Endodermal cell (in vitro differentiated cells): ENCODE results near the gene GPBAR1. TPM values are rescaled to one million over a fixed set of nuclear protein-coding genes. Genes with fewer than 3 reads are reported as not detected.

Experiments
- DNase-seq: peaks from one replicate; pipeline ENCODE4 v3.0.0-alpha.2; 2017
- H3K27ac ChIP-seq: 2 replicates; pipeline ENCODE4 v1.5.1; 2013; ENCODE audit warnings: mild to moderate bottlenecking, low read depth, low read length, moderate library complexity
- H3K27me3 ChIP-seq: 2 replicates; pipeline ENCODE4 v1.6.1; 2013; ENCODE audit warnings: mild to moderate bottlenecking, low read length, moderate library complexity; ENCODE audit not compliant: insufficient read depth, control insufficient read depth, poor library complexity, severe bottlenecking
- H3K36me3 ChIP-seq: 2 replicates; pipeline ENCODE4 v1.7.0; 2013; ENCODE audit warnings: mild to moderate bottlenecking, low read length, moderate library complexity; ENCODE audit not compliant: control insufficient read depth, insufficient read depth
- H3K4me1 ChIP-seq: one replicate; pipeline ENCODE4 v1.7.0; 2013; ENCODE audit warnings: low read length; ENCODE audit not compliant: control insufficient read depth, insufficient read depth
- H3K4me3 ChIP-seq: 2 replicates; pipeline ENCODE4 v1.5.1; 2013; ENCODE audit warnings: mild to moderate bottlenecking, low read length, moderate library complexity
- H3K9ac ChIP-seq: 2 replicates; pipeline ENCODE4 v1.6.1; 2013; ENCODE audit warnings: mild to moderate bottlenecking, low read length, moderate library complexity; ENCODE audit not compliant: poor library complexity, severe bottlenecking; ENCODE audit errors: extremely low read depth
- H3K9me3 ChIP-seq: 2 replicates; pipeline ENCODE4 v1.6.1; 2013; ENCODE audit warnings: mild to moderate bottlenecking, low read length, moderate library complexity; ENCODE audit not compliant: control insufficient read depth
- H3K27ac Mint-ChIP-seq: 2 replicates; pipeline ENCODE4 v1.8.0; 2020; ENCODE audit warnings: mixed read lengths
- H3K27me3 Mint-ChIP-seq: 2 replicates; pipeline ENCODE4 v1.8.0; 2021; ENCODE audit warnings: mild to moderate bottlenecking, mixed read lengths; ENCODE audit not compliant: insufficient read depth
- H3K36me3 Mint-ChIP-seq: 2 replicates; pipeline ENCODE4 v1.8.0; 2020; ENCODE audit warnings: low read depth, mixed read lengths
- H3K4me1 Mint-ChIP-seq: 2 replicates; pipeline ENCODE4 v1.8.0; 2020; ENCODE audit warnings: mixed read lengths
- H3K4me3 Mint-ChIP-seq: 2 replicates; pipeline ENCODE4 v1.8.0; 2020; ENCODE audit warnings: mild to moderate bottlenecking, moderate library complexity, mixed read lengths
- H3K9me3 Mint-ChIP-seq: 2 replicates; pipeline ENCODE4 v1.8.0; 2020; ENCODE audit warnings: mild to moderate bottlenecking, mixed read lengths
- WGBS, 2 experiments: methylation state at CpG; one replicate each; pipeline versions ENCODE4 v1.1.5 to v1.1.7; 2013; ENCODE audit warnings: missing lambda C conversion rate in 2 of 2, mixed read lengths in 1 of 2; ENCODE audit not compliant: insufficient coverage in 1 of 2, insufficient read length in 1 of 2; 5-methylcytosine and 5-hydroxymethylcytosine counted together
- total RNA-seq, 2 donors: library from RNA; stranded (reverse); fragmentation: NEBNext Ultra II Directional in 1 of 2; extraction: Animal tissue kit (Norgen Biotek cat#: 25700) in 1 of 2; gene quantifications; 2 replicates in 1 of 2; 3 replicates in 1 of 2; pipeline ENCODE4 v1.2.1, GENCODE V29; 2021
- TF ChIP-seq, protein P1 (sequence below): fragments of 200-600 bp; sonication (generic); conservative IDR thresholded peaks from 2 replicates; pipeline ENCODE4 v1.5.0; 2021; ENCODE audit warnings: antibody characterized with exemption, mild to moderate bottlenecking

The GPBAR1 gene
- total RNA-seq, 2 donors from 2014 or later, result 0.18 TPM

GRCh38 chr2:218276986-218277755, 16.4 kb downstream of the GPBAR1 start:
- Mint-ChIP-seq H3K9me3 (no peaks in the 10 kb centered on the region), H3K27ac (peak overlapping the region; percentile 9), H3K4me1 (peaks cover under 1% of the 10 kb centered on the region), H3K36me3 (peaks cover 48% of the 10 kb centered on the region), H3K27me3 (no peaks in the 10 kb centered on the region), H3K4me3 (no peak overlapping the region)
- no peak overlapping the region for H3K4me3 ChIP-seq
- H3K9me3 ChIP-seq, result no peaks in the 10 kb centered on the region
- TF ChIP-seq, protein P1, sequence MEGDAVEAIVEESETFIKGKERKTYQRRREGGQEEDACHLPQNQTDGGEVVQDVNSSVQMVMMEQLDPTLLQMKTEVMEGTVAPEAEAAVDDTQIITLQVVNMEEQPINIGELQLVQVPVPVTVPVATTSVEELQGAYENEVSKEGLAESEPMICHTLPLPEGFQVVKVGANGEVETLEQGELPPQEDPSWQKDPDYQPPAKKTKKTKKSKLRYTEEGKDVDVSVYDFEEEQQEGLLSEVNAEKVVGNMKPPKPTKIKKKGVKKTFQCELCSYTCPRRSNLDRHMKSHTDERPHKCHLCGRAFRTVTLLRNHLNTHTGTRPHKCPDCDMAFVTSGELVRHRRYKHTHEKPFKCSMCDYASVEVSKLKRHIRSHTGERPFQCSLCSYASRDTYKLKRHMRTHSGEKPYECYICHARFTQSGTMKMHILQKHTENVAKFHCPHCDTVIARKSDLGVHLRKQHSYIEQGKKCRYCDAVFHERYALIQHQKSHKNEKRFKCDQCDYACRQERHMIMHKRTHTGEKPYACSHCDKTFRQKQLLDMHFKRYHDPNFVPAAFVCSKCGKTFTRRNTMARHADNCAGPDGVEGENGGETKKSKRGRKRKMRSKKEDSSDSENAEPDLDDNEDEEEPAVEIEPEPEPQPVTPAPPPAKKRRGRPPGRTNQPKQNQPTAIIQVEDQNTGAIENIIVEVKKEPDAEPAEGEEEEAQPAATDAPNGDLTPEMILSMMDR, result peak; percentile 49
- WGBS, 2 experiments, result 93 to 96% methylated on average over 10 to 12 of the region's 12 CpGs
- H3K9ac ChIP-seq, result no peak overlapping the region
- no peaks in the 10 kb centered on the region for H3K27me3 ChIP-seq
- H3K36me3 ChIP-seq, result peaks cover 52% of the 10 kb centered on the region
- H3K4me1 ChIP-seq, result peaks cover 3% of the 10 kb centered on the region
- no peak overlapping the region for H3K27ac ChIP-seq
- no peak for DNase-seq

DNA sequence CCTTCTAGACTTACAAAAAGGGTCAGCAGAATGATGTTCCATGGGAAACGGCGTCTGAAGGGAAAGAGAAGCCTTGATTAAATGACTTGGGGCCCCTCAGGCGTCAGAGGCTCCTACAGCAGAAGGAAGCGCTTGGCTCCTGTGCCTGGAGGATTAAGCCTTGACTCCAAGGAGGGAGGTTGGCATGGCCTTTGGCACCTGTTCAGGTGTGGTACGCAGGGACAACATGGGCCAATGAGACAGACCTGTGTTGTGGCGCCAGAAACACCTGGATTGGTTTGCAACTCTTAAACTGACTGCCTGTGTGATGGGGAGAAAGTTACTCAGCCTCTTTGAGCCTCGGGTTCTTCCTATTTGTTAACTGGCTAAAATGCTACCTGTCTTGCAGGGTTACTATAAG, 17.1 kb downstream of the GPBAR1 start:
- TF ChIP-seq, protein P1, result no peak
- H3K27me3 Mint-ChIP-seq, result no peaks in the 10 kb centered on the region
- DNase-seq, result no peak
- no peaks in the 10 kb centered on the region for H3K9me3 Mint-ChIP-seq
- Histone ChIP-seq H3K27ac (no peak overlapping the region), H3K36me3 (peaks cover 52% of the 10 kb centered on the region), H3K9ac (no peak overlapping the region), H3K9me3 (no peaks in the 10 kb centered on the region), H3K4me1 (peaks cover under 1% of the 10 kb centered on the region), H3K27me3 (no peaks in the 10 kb centered on the region), H3K4me3 (no peak overlapping the region)
- no peak overlapping the region for H3K27ac Mint-ChIP-seq
- H3K36me3 Mint-ChIP-seq, result peaks cover 48% of the 10 kb centered on the region
- no peak overlapping the region for H3K4me3 Mint-ChIP-seq
- WGBS, 2 experiments, result 86 to 96% methylated on average over 6 to 7 of the region's 7 CpGs
- no peaks in the 10 kb centered on the region for H3K4me1 Mint-ChIP-seq

DNA sequence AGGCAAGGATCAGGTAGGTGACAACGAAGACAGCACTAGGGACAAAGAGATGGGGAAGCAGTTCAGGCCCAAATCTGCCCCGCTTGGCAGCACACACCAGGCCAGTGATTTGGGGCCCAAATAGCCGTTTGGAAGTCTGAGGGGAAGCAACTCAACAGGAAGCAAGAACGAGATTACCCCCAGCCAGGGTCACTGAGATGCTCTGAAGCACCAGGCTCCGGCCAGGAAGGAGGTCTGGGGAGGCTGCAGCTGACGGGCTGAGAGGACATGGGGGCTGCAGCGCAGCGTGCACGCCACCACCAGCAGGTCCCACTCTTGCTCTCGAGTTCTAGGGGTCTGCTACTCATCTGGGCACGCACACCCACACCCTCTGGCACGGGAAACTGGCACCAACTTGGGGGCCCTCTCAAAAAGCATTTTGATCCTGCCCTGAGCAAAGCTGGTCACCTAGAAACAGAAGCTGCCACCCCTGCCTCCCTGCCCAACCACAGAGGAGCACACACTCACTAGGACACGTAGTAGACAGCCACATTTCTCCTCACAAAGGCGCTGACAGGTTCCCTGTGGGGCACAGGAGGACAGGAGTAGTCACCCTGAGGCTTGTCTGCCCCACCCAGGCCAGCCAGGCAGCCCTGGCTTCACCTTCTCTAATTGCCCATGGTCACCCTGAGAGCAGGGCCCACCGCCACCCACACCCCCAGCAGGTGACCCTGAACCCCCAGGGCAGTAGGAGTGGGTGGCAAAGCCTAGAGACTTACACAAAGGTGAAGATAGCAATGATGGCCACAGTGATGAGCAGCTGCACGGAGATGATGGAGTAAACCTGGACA, 17.9 kb downstream of the GPBAR1 start:
- 90 to 92% methylated on average over 16 of the region's 16 CpGs for WGBS, 2 experiments
- DNase-seq, result no peak
- peaks cover 50% of the 10 kb centered on the region for H3K36me3 ChIP-seq

More for the DNA sequence above, 17.9 kb downstream of the GPBAR1 start:
- peaks cover 47% of the 10 kb centered on the region for H3K36me3 Mint-ChIP-seq
- H3K27ac ChIP-seq, result no peak overlapping the region
- no peaks in the 10 kb centered on the region for H3K27me3 ChIP-seq
- TF ChIP-seq, protein P1, result no peak
- no peaks in the 10 kb centered on the region for H3K27me3 Mint-ChIP-seq
- no peaks in the 10 kb centered on the region for H3K9me3 ChIP-seq
- no peak overlapping the region for H3K4me3 ChIP-seq
- no peaks in the 10 kb centered on the region for H3K4me1 Mint-ChIP-seq
- H3K4me3 Mint-ChIP-seq, result no peak overlapping the region
- H3K4me1 ChIP-seq, result no peaks in the 10 kb centered on the region
- H3K27ac Mint-ChIP-seq, result no peak overlapping the region
- H3K9me3 Mint-ChIP-seq, result no peaks in the 10 kb centered on the region
- no peak overlapping the region for H3K9ac ChIP-seq
